Transverse colon (tissue), 4 donors: ENCODE data around the gene SEPHS1. TPM values are rescaled to one million over a fixed set of nuclear protein-coding genes. Genes with fewer than 3 reads are reported as not detected.

Experiments used
- DNase-seq: peaks from one replicate; pipeline ENCODE4 v3.0.0-alpha.2; 2019
- H3K27ac ChIP-seq, 4 donors: fragments of 200-600 bp; sonication (generic); 2 replicates each; pipeline ENCODE4 v1.5.1; 2016 to 2018; ENCODE audit warnings: inconsistent platforms in 4 of 4
- H3K27me3 ChIP-seq: fragments of 200-600 bp; sonication (generic); 2 replicates; pipeline ENCODE4 v1.5.1; 2017; ENCODE audit warnings: inconsistent platforms
- H3K36me3 ChIP-seq, 4 donors: fragments of 200-600 bp; sonication (generic); 2 replicates each; pipeline ENCODE4 v1.5.1; 2017 to 2019; ENCODE audit warnings: inconsistent platforms in 4 of 4
- H3K4me1 ChIP-seq, 4 donors: fragments of 200-600 bp; sonication (generic); 2 replicates each; pipeline ENCODE4 v1.5.1; 2017 to 2020; ENCODE audit warnings: inconsistent platforms in 4 of 4
- H3K4me3 ChIP-seq, 4 donors: fragments of 200-600 bp; sonication (generic); 1 replicate in 1 of 4; 2 replicates in 3 of 4; pipeline versions ENCODE4 v1.5.1 to v1.6.1; 2017 to 2019; ENCODE audit warnings: inconsistent platforms in 4 of 4
- H3K9me3 ChIP-seq, 2 donors: fragments of 200-600 bp; sonication (generic); 2 replicates each; pipeline ENCODE4 v1.5.1; 2017 to 2019; ENCODE audit warnings: inconsistent platforms in 2 of 2
- CTCF ChIP-seq, 5 experiments: fragments of 200-600 bp in 3 of 5; fragments of 450-650 bp in 2 of 5; sonication (generic) in 3 of 5; IDR thresholded peaks; 1 replicate in 2 of 5; 2 replicates in 3 of 5; pipeline ENCODE4 v1.5.1; 2016 to 2017; ENCODE audit warnings: antibody characterized with exemption in 5 of 5, inconsistent platforms in 3 of 5, mild to moderate bottlenecking in 2 of 5, moderate library complexity in 1 of 5
- EP300 ChIP-seq: sonication (generic); formaldehyde crosslinking; IDR thresholded peaks from one replicate; pipeline ENCODE4 v1.6.1; 2017; ENCODE audit warnings: antibody characterized with exemption, low read depth
- POLR2A ChIP-seq: fragments of 450-650 bp; IDR thresholded peaks from one replicate; pipeline ENCODE4 v1.6.1; 2016; ENCODE audit warnings: antibody characterized with exemption, mild to moderate bottlenecking, moderate library complexity
- POLR2AphosphoS5 ChIP-seq, 3 donors: sonication (generic); formaldehyde crosslinking; IDR thresholded peaks; one replicate each; pipeline ENCODE4 v1.6.1; 2016; ENCODE audit warnings: antibody characterized with exemption in 3 of 3
- WGBS, 2 donors: methylation state at CpG; one replicate each; pipeline ENCODE4 v1.1.5; 2018; ENCODE audit warnings: low coverage in 1 of 2; 5-methylcytosine and 5-hydroxymethylcytosine counted together
- in situ Hi-C, 4 donors: fragments of 200-750 bp; cut with MboI; loops; one replicate each; pipeline versions ENCODE4 v1.15.0 to v1.15.1; 2017; ENCODE audit warnings: low sequenced_read_pairs in 3 of 4, low pct_ligation_motif_present in 1 of 4, low pct_unique_long_range_greater_than_20kb in 1 of 4
- intact Hi-C: fragments of 100-400 bp; cut with DNase I; formaldehyde crosslinking; loops from one replicate; pipeline ENCODE4 v1.15.1; 2023; ENCODE audit warnings: low total_unique reads
- total RNA-seq, 4 donors: library from RNA; depleted of rRNA; stranded (reverse); fragments of >200 nt; gene quantifications; one replicate each; pipeline ENCODE4 v1.1.0, GENCODE V29; 2016

The SEPHS1 gene
- total RNA-seq, 4 donors from 2014 or later: 14.6 to 44.6 (median 28.5) TPM

GRCh38 chr10:13327534-13327933, 20.6 kb downstream of the SEPHS1 start:
- Histone ChIP-seq H3K9me3 (no peaks in the 10 kb centered on the region), H3K4me1 (peaks cover 0 to 3% (median 0%) of the 10 kb centered on the region in 4 donors), H3K27me3 (no peaks in the 10 kb centered on the region), H3K36me3 (peaks cover 0 to 60% (median 22%) of the 10 kb centered on the region in 4 donors), H3K4me3 (no peak overlapping the region), H3K27ac (no peak overlapping the region)
- WGBS, 2 donors: 38 to 55% methylated on average over 1 to 3 of the region's 3 CpGs
- intact Hi-C loops: no loop called here
- DNase-seq: no peak
- in situ Hi-C loops: no loop called here
- no peak for TF ChIP-seq CTCF (IDR thresholded peaks at IDR 0.05)
- no peak for TF ChIP-seq POLR2A
- TF ChIP-seq EP300: no peak
- no peak for TF ChIP-seq POLR2AphosphoS5 (IDR thresholded peaks at IDR 0.05)

- no peaks in the 10 kb centered on the region for H3K9me3 ChIP-seq
- in situ Hi-C loops: no loop called here
- no peak overlapping the region for H3K27ac ChIP-seq
- H3K4me1 ChIP-seq: peaks cover 0 to 2% (median 0%) of the 10 kb centered on the region in 4 donors
- H3K27me3 ChIP-seq: no peaks in the 10 kb centered on the region
- no peak for DNase-seq
- WGBS, 2 donors: 93 to 100% methylated on average over 3 to 24 of the region's 24 CpGs
- H3K4me3 ChIP-seq: no peak overlapping the region
- H3K36me3 ChIP-seq: peaks cover 0 to 67% (median 21%) of the 10 kb centered on the region in 4 donors
- TF ChIP-seq CTCF (IDR thresholded peaks at IDR 0.05) (no peak), EP300 (no peak), POLR2AphosphoS5 (IDR thresholded peaks at IDR 0.05) (no peak), POLR2A (no peak)
- intact Hi-C loops: no loop called here
Observed at GRCh38 chr10:13322615-13323148, 25.4 kb downstream of the SEPHS1 start.

- Histone ChIP-seq H3K4me1 (no peaks in the 10 kb centered on the region), H3K4me3 (no peak overlapping the region), H3K27ac (no peak overlapping the region), H3K9me3 (no peaks in the 10 kb centered on the region), H3K36me3 (peaks cover 0 to 56% (median 19%) of the 10 kb centered on the region in 4 donors), H3K27me3 (no peaks in the 10 kb centered on the region)
- intact Hi-C loops: no loop called here
- TF ChIP-seq CTCF (IDR thresholded peaks at IDR 0.05): no peak
- TF ChIP-seq EP300: no peak
- TF ChIP-seq POLR2A: no peak
- TF ChIP-seq POLR2AphosphoS5 (IDR thresholded peaks at IDR 0.05): no peak
- 92 to 97% methylated on average over 2 to 13 of the region's 13 CpGs for WGBS, 2 donors
- DNase-seq: no peak
- in situ Hi-C loops: no loop called here
Observed at GRCh38 chr10:13321576-13321975, 26.5 kb downstream of the SEPHS1 start.

GRCh38 chr10:13319166-13319565, 28.9 kb downstream of the SEPHS1 start:
- intact Hi-C loops: no loop called here
- Histone ChIP-seq H3K9me3 (no peaks in the 10 kb centered on the region), H3K27me3 (no peaks in the 10 kb centered on the region), H3K4me1 (no peaks in the 10 kb centered on the region), H3K4me3 (no peak overlapping the region), H3K27ac (no peak overlapping the region), H3K36me3 (peaks cover 0 to 35% (median 16%) of the 10 kb centered on the region in 4 donors)
- TF ChIP-seq POLR2AphosphoS5 (IDR thresholded peaks at IDR 0.05): no peak
- no peak for TF ChIP-seq CTCF (IDR thresholded peaks at IDR 0.05)
- no peak for TF ChIP-seq POLR2A
- no peak for TF ChIP-seq EP300
- 83% methylated on average over 7 of the region's 7 CpGs; no CpG with 5 or more reads in 1 of the 2 donors for WGBS, 2 donors
- in situ Hi-C loops: no loop called here
- no peak for DNase-seq
